Amygdala (tissue), 56 donors: ENCODE data around the gene ADAMTS17.

Source experiments
- DNase-seq, 56 donors: peaks; one replicate each; lab custom pipeline; 2025; lab: John Stamatoyannopoulos, UW

The ADAMTS17 gene

GRCh38 chr15:100034191-100034590, 307.6 kb downstream of the ADAMTS17 start:
- DNase-seq = no peak

GRCh38 chr15:100033140-100033857, 308.5 kb downstream of the ADAMTS17 start:
- DNase-seq = no peak

- no peak for DNase-seq
Measured at GRCh38 chr15:100032358-100033085, 309.3 kb downstream of the ADAMTS17 start.

- no peak for DNase-seq
Measured at GRCh38 chr15:100031665-100032357, 310.0 kb downstream of the ADAMTS17 start.

- DNase-seq = no peak
Measured at GRCh38 chr15:100030586-100031229, 311.1 kb downstream of the ADAMTS17 start.

- DNase-seq = no peak
Measured at GRCh38 chr15:100029868-100030479, 311.8 kb downstream of the ADAMTS17 start.

GRCh38 chr15:100029045-100029444, 312.7 kb downstream of the ADAMTS17 start:
- no peak for DNase-seq

- DNase-seq = no peak
Measured at GRCh38 chr15:100026041-100026440, 315.7 kb downstream of the ADAMTS17 start.

GRCh38 chr15:100022806-100023205, 319.0 kb downstream of the ADAMTS17 start:
- no peak for DNase-seq

GRCh38 chr15:100022391-100022790, 319.4 kb downstream of the ADAMTS17 start:
- no peak for DNase-seq

GRCh38 chr15:100021653-100022052, 320.1 kb downstream of the ADAMTS17 start:
- DNase-seq = no peak

GRCh38 chr15:100020614-100021013, 321.2 kb downstream of the ADAMTS17 start:
- no peak for DNase-seq

GRCh38 chr15:100020189-100020588, 321.6 kb downstream of the ADAMTS17 start:
- no peak for DNase-seq

GRCh38 chr15:100019601-100020000, 322.2 kb downstream of the ADAMTS17 start:
- no peak for DNase-seq

GRCh38 chr15:100018191-100018590, 323.6 kb downstream of the ADAMTS17 start:
- DNase-seq = no peak

GRCh38 chr15:100017140-100017539, 324.6 kb downstream of the ADAMTS17 start:
- no peak for DNase-seq

- DNase-seq = no peak
Measured at GRCh38 chr15:100016632-100017031, 325.1 kb downstream of the ADAMTS17 start.

GRCh38 chr15:100011235-100011634, 330.5 kb downstream of the ADAMTS17 start:
- no peak for DNase-seq

GRCh38 chr15:100009372-100009771, 332.4 kb downstream of the ADAMTS17 start:
- no peak for DNase-seq

- no peak for DNase-seq
Measured at GRCh38 chr15:100008258-100008657, 333.5 kb downstream of the ADAMTS17 start.

- no peak for DNase-seq
Measured at GRCh38 chr15:100007609-100008008, 334.2 kb downstream of the ADAMTS17 start.
